NT2/D1 (cell line): ENCODE data around the gene ZNHIT1.

Experiments
- YY1 ChIP-seq: IDR thresholded peaks from 2 replicates; pipeline ENCODE4 v1.6.1; 2011; ENCODE audit not compliant: insufficient read length, insufficient read depth
- ZNF274 ChIP-seq: IDR thresholded peaks from 2 replicates; pipeline ENCODE4 v1.6.1; 2011; ENCODE audit warnings: mild to moderate bottlenecking, low read depth, low read length

DNA sequence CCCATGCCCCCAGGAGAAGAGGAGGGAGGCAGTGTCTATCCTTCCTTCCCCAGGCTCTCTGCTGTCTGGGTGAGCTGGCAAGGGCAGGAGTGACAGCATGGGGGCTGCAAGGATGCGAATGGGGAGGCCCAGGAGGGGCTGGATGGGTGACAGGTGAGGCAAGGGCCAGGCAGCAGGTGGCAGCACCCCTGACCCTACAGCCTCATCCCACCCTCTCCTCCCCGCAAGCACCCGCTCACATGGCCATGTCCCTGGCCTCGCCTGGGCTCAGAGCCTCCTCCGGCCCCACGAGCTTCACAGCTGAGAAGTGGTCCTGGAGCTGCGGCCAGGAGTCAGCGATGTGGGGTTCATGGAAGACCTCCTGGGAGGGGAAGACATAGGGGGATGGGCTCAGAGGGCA is 6.0 kb upstream of the ZNHIT1 start:
- TF ChIP-seq ZNF274 (no peak), YY1 (no peak)
